Hepatocyte (in vitro differentiated cells): ENCODE data around the gene CLEC16A. TPM values are rescaled to one million over a fixed set of nuclear protein-coding genes. Genes with fewer than 3 reads are reported as not detected.

Experiments
- DNase-seq: peaks from one replicate; pipeline ENCODE4 v3.0.0-alpha.2; 2016; ENCODE audit warnings: low spot score
- H2AFZ ChIP-seq: fragments of 200-600 bp; sonication (generic); 2 replicates; pipeline ENCODE4 v1.6.0; 2016; ENCODE audit warnings: antibody characterized with exemption, mild to moderate bottlenecking
- H3K27ac ChIP-seq: fragments of 200-600 bp; sonication (generic); 2 replicates; pipeline ENCODE4 v1.5.1; 2016; ENCODE audit warnings: mild to moderate bottlenecking
- H3K27me3 ChIP-seq: fragments of 200-600 bp; sonication (generic); 2 replicates; pipeline ENCODE4 v1.6.1; 2016
- H3K36me3 ChIP-seq: fragments of 200-600 bp; sonication (generic); replicated peaks from 2 replicates; pipeline ENCODE4 v1.5.1; 2016; ENCODE audit warnings: low read depth; ENCODE audit not compliant: insufficient read depth
- H3K4me1 ChIP-seq: fragments of 200-600 bp; sonication (generic); 2 replicates; pipeline ENCODE4 v1.5.1; 2016; ENCODE audit warnings: mild to moderate bottlenecking, moderate library complexity; ENCODE audit not compliant: insufficient read depth
- H3K4me2 ChIP-seq: fragments of 200-600 bp; sonication (generic); 2 replicates; pipeline ENCODE4 v1.6.0; 2016
- H3K4me3 ChIP-seq: fragments of 200-600 bp; sonication (generic); 2 replicates; pipeline ENCODE4 v1.5.1; 2016; ENCODE audit warnings: mild to moderate bottlenecking
- H3K79me2 ChIP-seq: fragments of 200-600 bp; sonication (generic); 2 replicates; pipeline ENCODE4 v1.6.0; 2017; ENCODE audit warnings: mild to moderate bottlenecking
- H3K9me2 ChIP-seq: fragments of 200-600 bp; sonication (generic); replicated peaks from 2 replicates; pipeline ENCODE4 v1.6.0; 2017; ENCODE audit warnings: mild to moderate bottlenecking; ENCODE audit not compliant: insufficient read depth
- H3K9me3 ChIP-seq: fragments of 200-600 bp; sonication (generic); 2 replicates; pipeline ENCODE4 v1.5.1; 2016; ENCODE audit warnings: low read depth, mild to moderate bottlenecking
- H4K20me1 ChIP-seq: fragments of 200-600 bp; sonication (generic); 2 replicates; pipeline ENCODE4 v1.6.0; 2016; ENCODE audit warnings: mild to moderate bottlenecking; ENCODE audit not compliant: insufficient read depth, poor library complexity, severe bottlenecking
- CTCF ChIP-seq: fragments of 200-600 bp; sonication (generic); IDR thresholded peaks from 2 replicates; pipeline ENCODE4 v1.5.1; 2016; ENCODE audit warnings: antibody characterized with exemption, mild to moderate bottlenecking; ENCODE audit not compliant: poor library complexity
- EZH2 ChIP-seq: fragments of 200-600 bp; sonication (generic); IDR thresholded peaks from 2 replicates; pipeline ENCODE4 v1.6.1; 2016; ENCODE audit warnings: antibody characterized with exemption, mild to moderate bottlenecking, borderline replicate concordance
- EZH2phosphoT487 ChIP-seq: fragments of 200-600 bp; sonication (generic); IDR thresholded peaks from one replicate; pipeline ENCODE4 v1.6.1; 2018; ENCODE audit warnings: antibody characterized with exemption, mild to moderate bottlenecking, low read depth, moderate library complexity; ENCODE audit not compliant: unreplicated experiment, severe bottlenecking
- WGBS: methylation state at CpG from one replicate; pipeline ENCODE4 v1.1.6; 2016; ENCODE audit warnings: low lambda C conversion rate; ENCODE audit errors: missing lambda C conversion rate; 5-methylcytosine and 5-hydroxymethylcytosine counted together
- polyA plus RNA-seq: library from polyadenylated mRNA; unstranded; fragments of >200 nt; fragmentation: Nextera tagmentation; extraction: Ambion mirVana; gene quantifications from 2 replicates; pipeline ENCODE4 v1.2.1, GENCODE V29; 2016
- total RNA-seq: library from RNA; depleted of rRNA; stranded (reverse); fragments of >200 nt; gene quantifications from 2 replicates; pipeline ENCODE4 v1.2.3, GENCODE V29; 2014

The CLEC16A gene
- total and polyA plus RNA-seq, 2 experiments from 2014 or later: 22.3 to 22.6 TPM

- Histone ChIP-seq H3K4me3 (no peak overlapping the region), H3K36me3 (no peaks in the 10 kb centered on the region), H2AFZ (no peak overlapping the region), H3K79me2 (no peaks in the 10 kb centered on the region), H4K20me1 (no peaks in the 10 kb centered on the region), H3K27me3 (no peaks in the 10 kb centered on the region), H3K4me1 (peaks cover 8% of the 10 kb centered on the region), H3K27ac (no peak overlapping the region), H3K9me3 (no peaks in the 10 kb centered on the region), H3K4me2 (no peak overlapping the region), H3K9me2 (no peaks in the 10 kb centered on the region)
- TF ChIP-seq EZH2phosphoT487: no peak
- no peak for TF ChIP-seq CTCF
- TF ChIP-seq EZH2: no peak
- WGBS: 80% methylated on average over 8 of the region's 8 CpGs
- DNase-seq: no peak
Observed at GRCh38 chr16:11121083-11121608, 176.8 kb downstream of the CLEC16A start.

- Histone ChIP-seq H2AFZ (no peak overlapping the region), H4K20me1 (no peaks in the 10 kb centered on the region), H3K36me3 (no peaks in the 10 kb centered on the region), H3K9me3 (no peaks in the 10 kb centered on the region), H3K4me1 (peaks cover 8% of the 10 kb centered on the region), H3K9me2 (no peaks in the 10 kb centered on the region), H3K4me3 (no peak overlapping the region), H3K79me2 (no peaks in the 10 kb centered on the region), H3K27me3 (no peaks in the 10 kb centered on the region), H3K4me2 (no peak overlapping the region), H3K27ac (peak overlapping the region; percentile 13)
- WGBS: 57% methylated on average over 8 of the region's 8 CpGs
- TF ChIP-seq EZH2phosphoT487: no peak
- no peak for TF ChIP-seq CTCF
- no peak for TF ChIP-seq EZH2
- DNase-seq: no peak
Observed at GRCh38 chr16:11121914-11122692, 177.7 kb downstream of the CLEC16A start.

GRCh38 chr16:11123666-11124065, 179.3 kb downstream of the CLEC16A start:
- Histone ChIP-seq H3K27ac (no peak overlapping the region), H3K36me3 (no peaks in the 10 kb centered on the region), H3K9me3 (no peaks in the 10 kb centered on the region), H3K27me3 (no peaks in the 10 kb centered on the region), H2AFZ (no peak overlapping the region), H3K9me2 (no peaks in the 10 kb centered on the region), H3K4me1 (peaks cover 15% of the 10 kb centered on the region), H4K20me1 (no peaks in the 10 kb centered on the region), H3K4me2 (no peak overlapping the region), H3K79me2 (no peaks in the 10 kb centered on the region), H3K4me3 (no peak overlapping the region)
- TF ChIP-seq EZH2 (no peak), EZH2phosphoT487 (no peak), CTCF (no peak)
- DNase-seq: no peak
- WGBS: 98% methylated on average over 11 of the region's 11 CpGs
